IMR-90 (cell line): Measurements from ENCODE around the gene NAP1L5. TPM values are rescaled to one million over a fixed set of nuclear protein-coding genes. Genes with fewer than 3 reads are reported as not detected.

ENCODE experiments used
- ATAC-seq: fragments of 200-7000 bp; cut with Tn5 transposase; 2 replicates; pipeline ENCODE4 v1.9.1; 2020; ENCODE audit warnings: low read depth, mild to moderate bottlenecking, moderate library complexity
- BruUV-seq: library from RNA; stranded (reverse); fragments of 400-500 nt; replicated peaks from 2 replicates; lab custom pipeline; 2021; lab: Mats Ljungman, UMichigan
- CTCF ChIA-PET: fragments of 300-600 bp; formaldehyde crosslinking; extraction: SDS; loops from one replicate; lab custom pipeline; 2021; ENCODE audit warnings: antibody characterized with exemption; lab: Yijun Ruan, JAX
- POLR2A ChIA-PET: fragments of 300-600 bp; sonication (Branson Sonifier 250); formaldehyde crosslinking; loops from one replicate; lab custom pipeline; 2022; ENCODE audit warnings: antibody characterized with exemption; ENCODE audit not compliant: unreplicated experiment; lab: Charles Lee
- DNase-seq: peaks from one replicate; pipeline ENCODE4 v3.0.0; 2013
- H2AFZ ChIP-seq: replicated peaks from 2 replicates; pipeline ENCODE3; 2013; ENCODE audit warnings: low read length, mild to moderate bottlenecking; ENCODE audit not compliant: poor library complexity
- H2AK5ac ChIP-seq: 2 replicates; pipeline ENCODE4 v1.6.1; 2013; ENCODE audit warnings: low read depth, low read length, inconsistent platforms
- H2AK9ac ChIP-seq: replicated peaks from 2 replicates; pipeline ENCODE3; 2013; ENCODE audit warnings: mild to moderate bottlenecking, low read depth, low read length, moderate library complexity; ENCODE audit not compliant: poor library complexity
- H2BK120ac ChIP-seq: 2 replicates; pipeline ENCODE4 v1.6.1; 2013; ENCODE audit warnings: low read depth, low read length, inconsistent platforms
- H2BK15ac ChIP-seq: 3 replicates; pipeline ENCODE4 v1.6.1; 2013; ENCODE audit warnings: low read depth, low read length, inconsistent platforms
- H2BK20ac ChIP-seq: 2 replicates; pipeline ENCODE4 v1.6.1; 2013; ENCODE audit warnings: low read depth, mild to moderate bottlenecking, inconsistent platforms, low read length, moderate library complexity
- H2BK5ac ChIP-seq: 2 replicates; pipeline ENCODE4 v1.6.1; 2013; ENCODE audit warnings: mild to moderate bottlenecking, low read depth, low read length, inconsistent platforms; ENCODE audit not compliant: poor library complexity, severe bottlenecking
- H3K14ac ChIP-seq: replicated peaks from 2 replicates; pipeline ENCODE4 v1.6.1; 2013; ENCODE audit warnings: low read depth, low read length, inconsistent platforms
- H3K18ac ChIP-seq: 2 replicates; pipeline ENCODE4 v1.6.1; 2013; ENCODE audit warnings: low read depth, low read length, control low read depth
- H3K23ac ChIP-seq: 2 replicates; pipeline ENCODE4 v1.6.1; 2013; ENCODE audit warnings: low read depth, low read length, inconsistent platforms
- H3K27ac ChIP-seq: 2 replicates; pipeline ENCODE4 v1.5.1; 2013; ENCODE audit warnings: mild to moderate bottlenecking, control low read depth, low read length; ENCODE audit not compliant: insufficient read depth
- H3K27me3 ChIP-seq: 2 replicates; pipeline ENCODE4 v1.6.1; 2013; ENCODE audit warnings: low read length; ENCODE audit not compliant: control insufficient read depth, insufficient read depth
- H3K36me3 ChIP-seq: 2 replicates; pipeline ENCODE4 v1.6.1; 2013; ENCODE audit warnings: low read length, mixed read lengths; ENCODE audit not compliant: control insufficient read depth, insufficient read depth
- H3K4ac ChIP-seq: 2 replicates; pipeline ENCODE4 v1.6.1; 2013; ENCODE audit warnings: low read depth, low read length, inconsistent platforms
- H3K4me1 ChIP-seq: 2 replicates; pipeline ENCODE4 v1.6.1; 2013; ENCODE audit warnings: low read length, mixed read lengths; ENCODE audit not compliant: control insufficient read depth, insufficient read depth
- H3K4me2 ChIP-seq: 2 replicates; pipeline ENCODE4 v1.6.1; 2013; ENCODE audit warnings: low read depth, mild to moderate bottlenecking, control low read depth, low read length, moderate library complexity
- H3K4me3 ChIP-seq: 2 replicates; pipeline ENCODE4 v1.5.1; 2013; ENCODE audit warnings: low read depth, mild to moderate bottlenecking, control low read depth, low read length, moderate library complexity; ENCODE audit not compliant: insufficient read depth
- H3K56ac ChIP-seq: 2 replicates; pipeline ENCODE4 v1.6.1; 2013; ENCODE audit warnings: low read length, inconsistent platforms; ENCODE audit not compliant: insufficient read depth; ENCODE audit errors: extremely low read depth
- H3K79me1 ChIP-seq, 2 experiments: 2 replicates each; pipeline ENCODE4 v1.6.1; 2013; ENCODE audit warnings: low read length in 2 of 2, inconsistent platforms in 1 of 2, low read depth in 1 of 2
- H3K9ac ChIP-seq: 2 replicates; pipeline ENCODE4 v1.6.1; 2013; ENCODE audit warnings: low read depth, low read length, control low read depth
- H3K9me1 ChIP-seq: 2 replicates; pipeline ENCODE4 v1.6.1; 2013; ENCODE audit warnings: low read length, inconsistent platforms; ENCODE audit not compliant: insufficient read depth
- H3K9me3 ChIP-seq: 2 replicates; pipeline ENCODE4 v1.6.1; 2013; ENCODE audit warnings: low read length; ENCODE audit not compliant: control insufficient read depth, insufficient read depth
- H4K20me1 ChIP-seq: 2 replicates; pipeline ENCODE4 v1.6.1; 2013; ENCODE audit warnings: low read length, inconsistent platforms; ENCODE audit not compliant: insufficient read depth
- H4K5ac ChIP-seq: 2 replicates; pipeline ENCODE4 v1.6.1; 2013; ENCODE audit warnings: mild to moderate bottlenecking, low read depth, low read length, control low read depth
- H4K8ac ChIP-seq, 2 experiments: 2 replicates each; pipeline ENCODE4 v1.6.1; 2013; ENCODE audit warnings: low read depth in 2 of 2, low read length in 2 of 2, control low read depth in 1 of 2, inconsistent platforms in 1 of 2
- H4K91ac ChIP-seq: 2 replicates; pipeline ENCODE4 v1.6.1; 2013; ENCODE audit warnings: low read depth, low read length, inconsistent platforms; ENCODE audit not compliant: insufficient read depth
- BHLHE40 ChIP-seq: fragments of 150-350 bp; IDR thresholded peaks from 2 replicates; pipeline ENCODE4 v1.6.1; 2016; ENCODE audit warnings: mild to moderate bottlenecking, low read depth, low read length
- CEBPB ChIP-seq: IDR thresholded peaks from 2 replicates; pipeline ENCODE4 v1.6.1; 2012; ENCODE audit warnings: low read depth, low read length, improper control_type of control experiment
- CHD1 ChIP-seq: IDR thresholded peaks from 2 replicates; pipeline ENCODE4 v1.6.1; 2012; ENCODE audit warnings: low read depth, low read length, improper control_type of control experiment
- FOS ChIP-seq: fragments of 150-350 bp; IDR thresholded peaks from 2 replicates; pipeline ENCODE4 v1.6.1; 2016; ENCODE audit warnings: low read depth, low read length
- MAFK ChIP-seq: IDR thresholded peaks from 2 replicates; pipeline ENCODE4 v1.6.1; 2012; ENCODE audit warnings: low read depth, low read length, improper control_type of control experiment
- MAZ ChIP-seq: IDR thresholded peaks from 2 replicates; pipeline ENCODE4 v1.6.1; 2012; ENCODE audit warnings: low read depth, mild to moderate bottlenecking, low read length, improper control_type of control experiment, moderate library complexity, borderline replicate concordance
- MXI1 ChIP-seq: IDR thresholded peaks from 2 replicates; pipeline ENCODE4 v1.6.1; 2012; ENCODE audit warnings: low read depth, mild to moderate bottlenecking, low read length, moderate library complexity, borderline replicate concordance
- NFE2L2 ChIP-seq: fragments of 150-350 bp; IDR thresholded peaks from 2 replicates; pipeline ENCODE4 v1.6.1; 2016; ENCODE audit warnings: low read depth, mild to moderate bottlenecking, low read length
- POLR2A ChIP-seq: IDR thresholded peaks from 2 replicates; pipeline ENCODE4 v1.6.1; 2012; ENCODE audit warnings: mild to moderate bottlenecking, low read depth, low read length
- RAD21 ChIP-seq: IDR thresholded peaks from 2 replicates; pipeline ENCODE4 v1.6.1; 2012; ENCODE audit warnings: low read length, improper control_type of control experiment
- RCOR1 ChIP-seq: IDR thresholded peaks from 2 replicates; pipeline ENCODE4 v1.6.1; 2012; ENCODE audit warnings: mild to moderate bottlenecking, low read length, improper control_type of control experiment; ENCODE audit not compliant: insufficient replicate concordance
- RFX5 ChIP-seq: IDR thresholded peaks from 2 replicates; pipeline ENCODE4 v1.8.0; 2012; ENCODE audit warnings: low read depth, mild to moderate bottlenecking, low read length, moderate library complexity
- SMC3 ChIP-seq: fragments of 150-350 bp; IDR thresholded peaks from 2 replicates; pipeline ENCODE4 v1.6.1; 2016; ENCODE audit warnings: low read depth, mild to moderate bottlenecking, antibody characterized with exemption, low read length, moderate library complexity
- WGBS, 2 experiments: methylation state at CpG; one replicate each; pipeline versions ENCODE4 v1.1.5 to v1.1.7; 2013; ENCODE audit warnings: missing lambda C conversion rate in 2 of 2; ENCODE audit not compliant: insufficient read length in 1 of 2; ENCODE audit errors: extremely low coverage in 2 of 2; 5-methylcytosine and 5-hydroxymethylcytosine counted together
- dilution Hi-C: fragments of 300-500 bp; cut with HindIII; formaldehyde crosslinking; loops from one replicate; pipeline ENCODE4 v1.14.3; 2018; ENCODE audit warnings: low sequenced_read_pairs; ENCODE audit not compliant: unreplicated experiment
- in situ Hi-C: fragments of 300-500 bp; cut with MboI; formaldehyde crosslinking; loops from 3 replicates; pipeline ENCODE4 v1.14.3; 2019; ENCODE audit warnings: low sequenced_read_pairs, inconsistent platforms, mixed read lengths
- intact Hi-C: fragments of 100-400 bp; cut with micrococcal nuclease; formaldehyde crosslinking; loops from 2 replicates; pipeline ENCODE4 v1.10.0; 2022
- polyA plus RNA-seq, 3 experiments: library from polyadenylated mRNA; depleted of rRNA; stranded (reverse); fragments of >200 nt; gene quantifications; 2 replicates each; pipeline ENCODE4 v1.2.3, GENCODE V29; 2012; ENCODE audit warnings: low replicate concordance in 1 of 3
- total RNA-seq: library from RNA; depleted of rRNA; stranded (reverse); fragments of >200 nt; gene quantifications from 2 replicates; pipeline ENCODE4 v1.2.3, GENCODE V29; 2012
- TF ChIP-seq, protein P1 (sequence below): conservative IDR thresholded peaks from 2 replicates; pipeline ENCODE4 v1.5.1; 2012; ENCODE audit warnings: mild to moderate bottlenecking, low read depth, low read length, improper control_type of control experiment
- TF ChIP-seq, protein P2 (sequence below): fragments of 150-350 bp; IDR thresholded peaks from 2 replicates; pipeline ENCODE4 v1.6.1; 2017; ENCODE audit warnings: mild to moderate bottlenecking, antibody characterized with exemption, low read length, low read depth
- TF ChIP-seq, protein P3 (sequence below): fragments of 150-350 bp; IDR thresholded peaks from 2 replicates; pipeline ENCODE4 v1.6.1; 2016; ENCODE audit warnings: low read depth, mild to moderate bottlenecking, low read length, moderate library complexity, borderline replicate concordance

NAP1L5 gene
- total and polyA plus RNA-seq, 2 of the 4 experiments (the other 2 are of a cell fraction) = 3.9 to 5.3 TPM

DNA sequence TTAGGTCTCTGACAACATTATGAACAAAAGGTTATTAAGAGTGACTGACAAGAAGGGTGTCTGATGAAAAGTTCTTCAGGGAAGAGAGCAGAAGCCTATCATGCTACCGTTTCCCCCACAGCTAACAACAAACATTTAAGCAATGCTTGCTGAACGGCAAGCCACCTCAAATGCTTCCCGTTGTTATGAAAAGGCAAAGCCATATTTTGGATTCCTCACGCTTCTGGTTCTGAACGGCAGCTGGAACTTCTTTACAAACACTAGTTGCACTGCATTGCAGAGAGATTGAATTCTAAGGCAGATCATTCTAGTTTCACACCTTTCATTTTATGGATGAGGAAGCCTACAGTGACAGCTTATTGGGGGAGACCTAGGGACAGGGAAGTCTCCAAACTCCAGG lies 48.6 kb upstream of the NAP1L5 start:
- DNase-seq (peak; percentile 35), ATAC-seq (peak; percentile 44)
- Histone ChIP-seq H2AK5ac (no peak overlapping the region; the same call in 1 of the 2 replicates), H3K18ac (no peak overlapping the region), H3K9ac (no peak overlapping the region), H3K4me3 (no peak overlapping the region), H2BK120ac (no peak overlapping the region), H4K91ac (no peak overlapping the region), H3K56ac (no peak overlapping the region), H2AFZ (no peak overlapping the region), H3K14ac (peak overlapping the region; percentile 22; the same call in 1 of the 2 replicates), H4K5ac (no peak overlapping the region), H3K4ac (no peak overlapping the region), H2AK9ac (no peak overlapping the region), H3K9me1 (peaks cover 9% of the 10 kb centered on the region), H3K9me3 (no peaks in the 10 kb centered on the region), H2BK15ac (no peak overlapping the region), H3K27ac (no peak overlapping the region; the same call in 1 of the 2 replicates), H4K8ac (no peak overlapping the region), H3K36me3 (peaks cover 34% of the 10 kb centered on the region), H3K4me2 (no peak overlapping the region), H3K23ac (no peak overlapping the region), H4K20me1 (no peaks in the 10 kb centered on the region), H3K4me1 (peaks cover 5% of the 10 kb centered on the region), H2BK5ac (no peak overlapping the region), H3K27me3 (no peaks in the 10 kb centered on the region), H3K79me1 (no peaks in the 10 kb centered on the region; a peak in 1 of 4 replicates), H2BK20ac (no peak overlapping the region)
- dilution Hi-C loops = no loop called here
- CTCF ChIA-PET = interaction anchor here (0.7 to 1.2 kb wide), 3 partner anchors 9 to 73 kb away, joined by 3 read pairs; no protein-coding TSS in a partner anchor
- POLR2A ChIA-PET = no interaction called here
- TF ChIP-seq BHLHE40 = no peak
- no peak for TF ChIP-seq RCOR1
- TF ChIP-seq MAFK = no peak
- TF ChIP-seq MXI1 = no peak
- TF ChIP-seq, protein P1, sequence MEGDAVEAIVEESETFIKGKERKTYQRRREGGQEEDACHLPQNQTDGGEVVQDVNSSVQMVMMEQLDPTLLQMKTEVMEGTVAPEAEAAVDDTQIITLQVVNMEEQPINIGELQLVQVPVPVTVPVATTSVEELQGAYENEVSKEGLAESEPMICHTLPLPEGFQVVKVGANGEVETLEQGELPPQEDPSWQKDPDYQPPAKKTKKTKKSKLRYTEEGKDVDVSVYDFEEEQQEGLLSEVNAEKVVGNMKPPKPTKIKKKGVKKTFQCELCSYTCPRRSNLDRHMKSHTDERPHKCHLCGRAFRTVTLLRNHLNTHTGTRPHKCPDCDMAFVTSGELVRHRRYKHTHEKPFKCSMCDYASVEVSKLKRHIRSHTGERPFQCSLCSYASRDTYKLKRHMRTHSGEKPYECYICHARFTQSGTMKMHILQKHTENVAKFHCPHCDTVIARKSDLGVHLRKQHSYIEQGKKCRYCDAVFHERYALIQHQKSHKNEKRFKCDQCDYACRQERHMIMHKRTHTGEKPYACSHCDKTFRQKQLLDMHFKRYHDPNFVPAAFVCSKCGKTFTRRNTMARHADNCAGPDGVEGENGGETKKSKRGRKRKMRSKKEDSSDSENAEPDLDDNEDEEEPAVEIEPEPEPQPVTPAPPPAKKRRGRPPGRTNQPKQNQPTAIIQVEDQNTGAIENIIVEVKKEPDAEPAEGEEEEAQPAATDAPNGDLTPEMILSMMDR = no peak
- no peak for TF ChIP-seq CEBPB
- TF ChIP-seq, protein P2, sequence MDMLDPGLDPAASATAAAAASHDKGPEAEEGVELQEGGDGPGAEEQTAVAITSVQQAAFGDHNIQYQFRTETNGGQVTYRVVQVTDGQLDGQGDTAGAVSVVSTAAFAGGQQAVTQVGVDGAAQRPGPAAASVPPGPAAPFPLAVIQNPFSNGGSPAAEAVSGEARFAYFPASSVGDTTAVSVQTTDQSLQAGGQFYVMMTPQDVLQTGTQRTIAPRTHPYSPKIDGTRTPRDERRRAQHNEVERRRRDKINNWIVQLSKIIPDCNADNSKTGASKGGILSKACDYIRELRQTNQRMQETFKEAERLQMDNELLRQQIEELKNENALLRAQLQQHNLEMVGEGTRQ = no peak
- TF ChIP-seq FOS = no peak
- TF ChIP-seq NFE2L2 = no peak
- no peak for TF ChIP-seq RAD21
- TF ChIP-seq CHD1 = no peak
- TF ChIP-seq, protein P3, sequence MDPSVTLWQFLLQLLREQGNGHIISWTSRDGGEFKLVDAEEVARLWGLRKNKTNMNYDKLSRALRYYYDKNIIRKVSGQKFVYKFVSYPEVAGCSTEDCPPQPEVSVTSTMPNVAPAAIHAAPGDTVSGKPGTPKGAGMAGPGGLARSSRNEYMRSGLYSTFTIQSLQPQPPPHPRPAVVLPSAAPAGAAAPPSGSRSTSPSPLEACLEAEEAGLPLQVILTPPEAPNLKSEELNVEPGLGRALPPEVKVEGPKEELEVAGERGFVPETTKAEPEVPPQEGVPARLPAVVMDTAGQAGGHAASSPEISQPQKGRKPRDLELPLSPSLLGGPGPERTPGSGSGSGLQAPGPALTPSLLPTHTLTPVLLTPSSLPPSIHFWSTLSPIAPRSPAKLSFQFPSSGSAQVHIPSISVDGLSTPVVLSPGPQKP = no peak
- TF ChIP-seq RFX5 = no peak
- no peak for TF ChIP-seq POLR2A
- no peak for TF ChIP-seq SMC3
- TF ChIP-seq MAZ = no peak
- in situ Hi-C loops = no loop called here
- no TSS peak for BruUV-seq
- intact Hi-C loops = no loop called here
- no CpG with 5 or more reads among the region's 5 CpGs for WGBS, 2 experiments
